Measurements from ENCODE around the gene KPNB1. TPM values are rescaled to one million over a fixed set of nuclear protein-coding genes. Genes with fewer than 3 reads are reported as not detected.

Gene KPNB1
- 217 TPM for polyA plus RNA-seq (2013)

GRCh38 chr17:47649153-47649971, at the start of gene KPNB1:
TSS of gene KPNB1 (plus strand) at chr17:47649919. CDS start at chr17:47650245, 326 bp downstream.
- peaks cover 21 to 44% (median 36%) of the 10 kb centered on the region in 4 experiments for H3K4me1 ChIP-seq (ENCODE audit: control extremely low read depth in 1 of 4, control insufficient read depth in 4 of 4, insufficient read depth in 4 of 4, low read length in 3 of 4)
- no peaks in the 10 kb centered on the region for H3K27me3 ChIP-seq (replicated peaks in 2 of 5; ENCODE audit: control insufficient read depth in 4 of 5, insufficient read depth in 5 of 5, low read length in 4 of 5)
- POLR2A ChIA-PET = interaction anchor here (0.5 to 1.0 kb wide), 3 partner anchors 31 to 538 kb away, joined by 3 to 5 read pairs (median 4); no protein-coding TSS in a partner anchor
- peak; percentile 100 for DNase-seq
- H3K27ac ChIP-seq (ENCODE audit: insufficient read depth in 1 of 2, low read depth in 1 of 2, low read length in 2 of 2, poor library complexity in 1 of 2, severe bottlenecking in 2 of 2) = peak within 1 kb of the TSS; percentile 61 to 79
- H3K9me3 ChIP-seq (ENCODE audit: control extremely low read depth in 1 of 5, control insufficient read depth in 4 of 5, insufficient read depth in 2 of 5, low read depth in 1 of 5, low read length in 4 of 5) = no peaks in the 10 kb centered on the region
- CTCF ChIA-PET = interaction anchor here (0.8 to 8.4 kb wide), 6 partner anchors 9 to 108 kb away, joined by 3 to 56 read pairs (median 4); no protein-coding TSS in a partner anchor
- H3K4me3 ChIP-seq (ENCODE audit: control insufficient read depth in 1 of 7, extremely low read depth in 1 of 7, insufficient read depth in 4 of 7, low read depth in 2 of 7, low read length in 6 of 7) = peak within 1 kb of the TSS; percentile 66 to 91 (median 81)
- WGBS (ENCODE audit: insufficient coverage) = 0% methylated on average over 51 of the region's 74 CpGs
- peaks cover 2 to 30% (median 15%) of the 10 kb centered on the region in 4 experiments for H3K36me3 ChIP-seq (ENCODE audit: control insufficient read depth in 4 of 4, insufficient read depth in 4 of 4, low read length in 3 of 4)

- H3K4me3 ChIP-seq (ENCODE audit: control insufficient read depth in 1 of 7, extremely low read depth in 1 of 7, insufficient read depth in 4 of 7, low read depth in 2 of 7, low read length in 6 of 7) = no peak overlapping the region
- H3K36me3 ChIP-seq (ENCODE audit: control insufficient read depth in 4 of 4, insufficient read depth in 4 of 4, low read length in 3 of 4) = peaks cover 18 to 63% (median 46%) of the 10 kb centered on the region in 4 experiments
- 100% methylated on average over 2 of the region's 4 CpGs for WGBS (ENCODE audit: insufficient coverage)
- H3K4me1 ChIP-seq (ENCODE audit: control extremely low read depth in 1 of 4, control insufficient read depth in 4 of 4, insufficient read depth in 4 of 4, low read length in 3 of 4) = no peaks in the 10 kb centered on the region
- CTCF ChIA-PET = interaction anchor here (0.9 to 1.7 kb wide), 2 partner anchors 11 to 14 kb away, joined by 3 to 5 read pairs; no protein-coding TSS in a partner anchor
- H3K27me3 ChIP-seq (replicated peaks in 2 of 5; ENCODE audit: control insufficient read depth in 4 of 5, insufficient read depth in 5 of 5, low read length in 4 of 5) = no peaks in the 10 kb centered on the region
- POLR2A ChIA-PET = no interaction called here
- no peak for DNase-seq
- H3K9me3 ChIP-seq (ENCODE audit: control extremely low read depth in 1 of 5, control insufficient read depth in 4 of 5, insufficient read depth in 2 of 5, low read depth in 1 of 5, low read length in 4 of 5) = no peaks in the 10 kb centered on the region
- H3K27ac ChIP-seq (ENCODE audit: insufficient read depth in 1 of 2, low read depth in 1 of 2, low read length in 2 of 2, poor library complexity in 1 of 2, severe bottlenecking in 2 of 2) = no peak overlapping the region
These were observed 45.7 kb upstream of the KPNB1 start for GRCh38 chr17:47603830-47604597.

GRCh38 chr17:47604598-47604927, 45.2 kb upstream of the KPNB1 start:
- DNase-seq = no peak

GRCh38 chr17:47605011-47605410, 44.7 kb upstream of the KPNB1 start:
- WGBS (ENCODE audit: insufficient coverage) = no CpG with 5 or more reads among the region's 1 CpG
- H3K27ac ChIP-seq (ENCODE audit: insufficient read depth in 1 of 2, low read depth in 1 of 2, low read length in 2 of 2, poor library complexity in 1 of 2, severe bottlenecking in 2 of 2) = no peak overlapping the region
- H3K36me3 ChIP-seq (ENCODE audit: control insufficient read depth in 4 of 4, insufficient read depth in 4 of 4, low read length in 3 of 4) = peaks cover 13 to 57% (median 40%) of the 10 kb centered on the region in 4 experiments
- POLR2A ChIA-PET = no interaction called here
- no peak for DNase-seq
- no peaks in the 10 kb centered on the region for H3K9me3 ChIP-seq (ENCODE audit: control extremely low read depth in 1 of 5, control insufficient read depth in 4 of 5, insufficient read depth in 2 of 5, low read depth in 1 of 5, low read length in 4 of 5)
- H3K4me1 ChIP-seq (ENCODE audit: control extremely low read depth in 1 of 4, control insufficient read depth in 4 of 4, insufficient read depth in 4 of 4, low read length in 3 of 4) = no peaks in the 10 kb centered on the region
- H3K4me3 ChIP-seq (ENCODE audit: control insufficient read depth in 1 of 7, extremely low read depth in 1 of 7, insufficient read depth in 4 of 7, low read depth in 2 of 7, low read length in 6 of 7) = no peak overlapping the region
- CTCF ChIA-PET = interaction anchor here (0.6 kb wide), 1 partner anchor 11 kb away, joined by 4 read pairs; no protein-coding TSS in a partner anchor
- no peaks in the 10 kb centered on the region for H3K27me3 ChIP-seq (replicated peaks in 2 of 5; ENCODE audit: control insufficient read depth in 4 of 5, insufficient read depth in 5 of 5, low read length in 4 of 5)

More at GRCh38 chr17:47604598-47604927, 45.2 kb upstream of the KPNB1 start:
- no peaks in the 10 kb centered on the region for H3K9me3 ChIP-seq (ENCODE audit: control extremely low read depth in 1 of 5, control insufficient read depth in 4 of 5, insufficient read depth in 2 of 5, low read depth in 1 of 5, low read length in 4 of 5)
- WGBS (ENCODE audit: insufficient coverage) = no CpG with 5 or more reads among the region's 1 CpG
- ChIA-PET CTCF (interaction anchor here (0.6 to 1.7 kb wide), 2 partner anchors 11 to 14 kb away, joined by 4 to 5 read pairs; no protein-coding TSS in a partner anchor), POLR2A (no interaction called here)
- H3K27me3 ChIP-seq (replicated peaks in 2 of 5; ENCODE audit: control insufficient read depth in 4 of 5, insufficient read depth in 5 of 5, low read length in 4 of 5) = no peaks in the 10 kb centered on the region
- H3K36me3 ChIP-seq (ENCODE audit: control insufficient read depth in 4 of 4, insufficient read depth in 4 of 4, low read length in 3 of 4) = peaks cover 14 to 60% (median 44%) of the 10 kb centered on the region in 4 experiments
- no peak overlapping the region for H3K27ac ChIP-seq (ENCODE audit: insufficient read depth in 1 of 2, low read depth in 1 of 2, low read length in 2 of 2, poor library complexity in 1 of 2, severe bottlenecking in 2 of 2)
- H3K4me3 ChIP-seq (ENCODE audit: control insufficient read depth in 1 of 7, extremely low read depth in 1 of 7, insufficient read depth in 4 of 7, low read depth in 2 of 7, low read length in 6 of 7) = no peak overlapping the region
- no peaks in the 10 kb centered on the region for H3K4me1 ChIP-seq (ENCODE audit: control extremely low read depth in 1 of 4, control insufficient read depth in 4 of 4, insufficient read depth in 4 of 4, low read length in 3 of 4)

GRCh38 chr17:47607481-47607880, 42.2 kb upstream of the KPNB1 start:
- Histone ChIP-seq H3K36me3 (ENCODE audit: control insufficient read depth in 4 of 4, insufficient read depth in 4 of 4, low read length in 3 of 4) (peaks cover 4 to 47% (median 27%) of the 10 kb centered on the region in 4 experiments), H3K27ac (ENCODE audit: insufficient read depth in 1 of 2, low read depth in 1 of 2, low read length in 2 of 2, poor library complexity in 1 of 2, severe bottlenecking in 2 of 2) (no peak overlapping the region), H3K4me3 (ENCODE audit: control insufficient read depth in 1 of 7, extremely low read depth in 1 of 7, insufficient read depth in 4 of 7, low read depth in 2 of 7, low read length in 6 of 7) (no peak overlapping the region), H3K9me3 (ENCODE audit: control extremely low read depth in 1 of 5, control insufficient read depth in 4 of 5, insufficient read depth in 2 of 5, low read depth in 1 of 5, low read length in 4 of 5) (no peaks in the 10 kb centered on the region), H3K4me1 (ENCODE audit: control extremely low read depth in 1 of 4, control insufficient read depth in 4 of 4, insufficient read depth in 4 of 4, low read length in 3 of 4) (no peaks in the 10 kb centered on the region), H3K27me3 (replicated peaks in 2 of 5; ENCODE audit: control insufficient read depth in 4 of 5, insufficient read depth in 5 of 5, low read length in 4 of 5) (no peaks in the 10 kb centered on the region)
- ChIA-PET CTCF (interaction anchor here (2.0 kb wide), 1 partner anchor 11 kb away, joined by 6 read pairs; no protein-coding TSS in a partner anchor), POLR2A (no interaction called here)
- DNase-seq = no peak
- 92% methylated on average over 3 of the region's 3 CpGs for WGBS (ENCODE audit: insufficient coverage)

- H3K27ac ChIP-seq (ENCODE audit: insufficient read depth in 1 of 2, low read depth in 1 of 2, low read length in 2 of 2, poor library complexity in 1 of 2, severe bottlenecking in 2 of 2) = no peak overlapping the region
- CTCF ChIA-PET = interaction anchor here (0.9 to 1.3 kb wide), 2 partner anchors 8 to 13 kb away, joined by 3 read pairs; no protein-coding TSS in a partner anchor
- no peaks in the 10 kb centered on the region for H3K4me1 ChIP-seq (ENCODE audit: control extremely low read depth in 1 of 4, control insufficient read depth in 4 of 4, insufficient read depth in 4 of 4, low read length in 3 of 4)
- H3K9me3 ChIP-seq (ENCODE audit: control extremely low read depth in 1 of 5, control insufficient read depth in 4 of 5, insufficient read depth in 2 of 5, low read depth in 1 of 5, low read length in 4 of 5) = no peaks in the 10 kb centered on the region
- H3K27me3 ChIP-seq (replicated peaks in 2 of 5; ENCODE audit: control insufficient read depth in 4 of 5, insufficient read depth in 5 of 5, low read length in 4 of 5) = no peaks in the 10 kb centered on the region
- H3K36me3 ChIP-seq (ENCODE audit: control insufficient read depth in 4 of 4, insufficient read depth in 4 of 4, low read length in 3 of 4) = peaks cover 4 to 43% (median 31%) of the 10 kb centered on the region in 4 experiments
- 96% methylated on average over 3 of the region's 5 CpGs for WGBS (ENCODE audit: insufficient coverage)
- POLR2A ChIA-PET = no interaction called here
- no peak for DNase-seq
- no peak overlapping the region for H3K4me3 ChIP-seq (ENCODE audit: control insufficient read depth in 1 of 7, extremely low read depth in 1 of 7, insufficient read depth in 4 of 7, low read depth in 2 of 7, low read length in 6 of 7)
These were observed 38.1 kb upstream of the KPNB1 start for GRCh38 chr17:47611372-47612350.

Measured in common myeloid progenitor, CD34-positive (primary cell).